Liver (tissue), 3 donors: ENCODE measurements around the gene HLA-G.

ENCODE experiments used
- EGR1 ChIP-seq, 2 donors: IDR thresholded peaks; 2 replicates each; pipeline ENCODE4 v1.6.1; 2016 to 2018; ENCODE audit warnings: antibody characterized with exemption in 2 of 2, low read depth in 2 of 2
- FOXA1 ChIP-seq: IDR thresholded peaks from 2 replicates; pipeline ENCODE4 v1.6.1; 2016; ENCODE audit warnings: antibody characterized with exemption
- GABPA ChIP-seq, 2 donors: IDR thresholded peaks in 1 of 2; conservative IDR thresholded peaks in 1 of 2; 2 replicates each; pipeline ENCODE4 v1.6.1; 2016; ENCODE audit warnings: antibody characterized with exemption in 2 of 2, mild to moderate bottlenecking in 1 of 2, moderate library complexity in 1 of 2
- HNF4A ChIP-seq, 2 donors: conservative IDR thresholded peaks; 2 replicates each; pipeline ENCODE4 v1.6.1; 2016; ENCODE audit warnings: antibody characterized with exemption in 2 of 2, mild to moderate bottlenecking in 2 of 2
- HNF4G ChIP-seq: IDR thresholded peaks from 2 replicates; pipeline ENCODE4 v1.6.1; 2016; ENCODE audit warnings: antibody characterized with exemption
- JUND ChIP-seq, 2 donors: IDR thresholded peaks; 2 replicates each; pipeline ENCODE4 v1.6.1; 2016; ENCODE audit warnings: antibody characterized with exemption in 2 of 2
- RAD21 ChIP-seq, 2 donors: IDR thresholded peaks; 2 replicates each; pipeline ENCODE4 v1.6.1; 2016; ENCODE audit warnings: antibody characterized with exemption in 2 of 2, mild to moderate bottlenecking in 2 of 2
- TAF1 ChIP-seq: conservative IDR thresholded peaks from 2 replicates; pipeline ENCODE4 v1.6.1; 2016; ENCODE audit warnings: antibody characterized with exemption, mild to moderate bottlenecking
- YY1 ChIP-seq: IDR thresholded peaks from 2 replicates; pipeline ENCODE4 v1.6.1; 2016; ENCODE audit warnings: antibody characterized with exemption, mild to moderate bottlenecking
- TF ChIP-seq, protein P1 (sequence below): fragments of 150-350 bp; IDR thresholded peaks from 2 replicates; pipeline ENCODE4 v1.5.1; 2017; ENCODE audit warnings: improper control_type of control experiment, low read depth, low read length; ENCODE audit not compliant: missing input control
- TF ChIP-seq, protein P2 (sequence below): IDR thresholded peaks from 2 replicates; pipeline ENCODE4 v1.6.1; 2016; ENCODE audit warnings: antibody characterized with exemption, mild to moderate bottlenecking
- donor health status: healthy.
- donor health status: healthy.

DNA sequence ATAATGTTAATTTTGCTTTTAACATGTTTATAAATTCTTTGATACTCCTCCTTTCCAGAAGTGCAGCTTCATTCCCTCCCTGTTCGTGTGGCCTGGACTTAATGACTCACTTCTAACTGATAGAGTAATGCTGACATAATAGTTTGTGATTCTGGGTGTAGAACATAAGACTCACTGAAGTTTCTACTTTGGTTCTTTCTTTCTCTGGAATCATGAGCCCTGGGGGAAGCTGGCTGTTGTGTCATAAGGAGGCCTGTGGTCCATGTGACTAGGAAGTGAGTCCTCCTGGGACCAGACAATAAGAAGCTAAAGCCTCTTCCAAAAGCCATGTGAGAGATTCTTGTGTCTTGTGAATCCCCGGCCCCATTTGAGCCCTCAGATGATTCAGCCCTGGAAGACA lies 30.5 kb upstream of the HLA-G start:
- TF ChIP-seq, protein P1, sequence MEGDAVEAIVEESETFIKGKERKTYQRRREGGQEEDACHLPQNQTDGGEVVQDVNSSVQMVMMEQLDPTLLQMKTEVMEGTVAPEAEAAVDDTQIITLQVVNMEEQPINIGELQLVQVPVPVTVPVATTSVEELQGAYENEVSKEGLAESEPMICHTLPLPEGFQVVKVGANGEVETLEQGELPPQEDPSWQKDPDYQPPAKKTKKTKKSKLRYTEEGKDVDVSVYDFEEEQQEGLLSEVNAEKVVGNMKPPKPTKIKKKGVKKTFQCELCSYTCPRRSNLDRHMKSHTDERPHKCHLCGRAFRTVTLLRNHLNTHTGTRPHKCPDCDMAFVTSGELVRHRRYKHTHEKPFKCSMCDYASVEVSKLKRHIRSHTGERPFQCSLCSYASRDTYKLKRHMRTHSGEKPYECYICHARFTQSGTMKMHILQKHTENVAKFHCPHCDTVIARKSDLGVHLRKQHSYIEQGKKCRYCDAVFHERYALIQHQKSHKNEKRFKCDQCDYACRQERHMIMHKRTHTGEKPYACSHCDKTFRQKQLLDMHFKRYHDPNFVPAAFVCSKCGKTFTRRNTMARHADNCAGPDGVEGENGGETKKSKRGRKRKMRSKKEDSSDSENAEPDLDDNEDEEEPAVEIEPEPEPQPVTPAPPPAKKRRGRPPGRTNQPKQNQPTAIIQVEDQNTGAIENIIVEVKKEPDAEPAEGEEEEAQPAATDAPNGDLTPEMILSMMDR: no peak
- TF ChIP-seq YY1 (no peak), EGR1 (IDR thresholded peaks at IDR 0.05; ENCODE audit: low read depth in 2 of 2) (no peak), FOXA1 (no peak), JUND (IDR thresholded peaks at IDR 0.05) (no peak), TAF1 (no peak), HNF4G (no peak), HNF4A (conservative IDR thresholded peaks at IDR 0.05) (no peak), RAD21 (IDR thresholded peaks at IDR 0.05) (no peak), GABPA (IDR thresholded peaks at IDR 0.05 in 1 of 2, conservative IDR thresholded peaks at IDR 0.05 in 1 of 2) (no peak)
- TF ChIP-seq, protein P2, sequence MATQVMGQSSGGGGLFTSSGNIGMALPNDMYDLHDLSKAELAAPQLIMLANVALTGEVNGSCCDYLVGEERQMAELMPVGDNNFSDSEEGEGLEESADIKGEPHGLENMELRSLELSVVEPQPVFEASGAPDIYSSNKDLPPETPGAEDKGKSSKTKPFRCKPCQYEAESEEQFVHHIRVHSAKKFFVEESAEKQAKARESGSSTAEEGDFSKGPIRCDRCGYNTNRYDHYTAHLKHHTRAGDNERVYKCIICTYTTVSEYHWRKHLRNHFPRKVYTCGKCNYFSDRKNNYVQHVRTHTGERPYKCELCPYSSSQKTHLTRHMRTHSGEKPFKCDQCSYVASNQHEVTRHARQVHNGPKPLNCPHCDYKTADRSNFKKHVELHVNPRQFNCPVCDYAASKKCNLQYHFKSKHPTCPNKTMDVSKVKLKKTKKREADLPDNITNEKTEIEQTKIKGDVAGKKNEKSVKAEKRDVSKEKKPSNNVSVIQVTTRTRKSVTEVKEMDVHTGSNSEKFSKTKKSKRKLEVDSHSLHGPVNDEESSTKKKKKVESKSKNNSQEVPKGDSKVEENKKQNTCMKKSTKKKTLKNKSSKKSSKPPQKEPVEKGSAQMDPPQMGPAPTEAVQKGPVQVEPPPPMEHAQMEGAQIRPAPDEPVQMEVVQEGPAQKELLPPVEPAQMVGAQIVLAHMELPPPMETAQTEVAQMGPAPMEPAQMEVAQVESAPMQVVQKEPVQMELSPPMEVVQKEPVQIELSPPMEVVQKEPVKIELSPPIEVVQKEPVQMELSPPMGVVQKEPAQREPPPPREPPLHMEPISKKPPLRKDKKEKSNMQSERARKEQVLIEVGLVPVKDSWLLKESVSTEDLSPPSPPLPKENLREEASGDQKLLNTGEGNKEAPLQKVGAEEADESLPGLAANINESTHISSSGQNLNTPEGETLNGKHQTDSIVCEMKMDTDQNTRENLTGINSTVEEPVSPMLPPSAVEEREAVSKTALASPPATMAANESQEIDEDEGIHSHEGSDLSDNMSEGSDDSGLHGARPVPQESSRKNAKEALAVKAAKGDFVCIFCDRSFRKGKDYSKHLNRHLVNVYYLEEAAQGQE: no peak
